Activated T-helper 1 cell treated with anti-CD3 and anti-CD28 coated beads, Interleukin-12 subunit alpha, Interleukin-12 subunit beta, Interleukin-2, Interleukin-4 antibody, amounts not matched to agents 30 ng/mL and 10 ng/mL and 1 ng/mL, durations not matched to agents 14 hours and 24 hours and 36 hours (primary cell): ENCODE results near the gene DGKD. TPM values are rescaled to one million over a fixed set of nuclear protein-coding genes. Genes with fewer than 3 reads are reported as not detected.

Source experiments
- DNase-seq: peaks from one replicate; pipeline ENCODE4 v3.0.0; 2021; ENCODE audit warnings: low spot score
- H3K27ac Mint-ChIP-seq: one replicate; pipeline ENCODE4 v1.8.0; 2021; ENCODE audit warnings: mild to moderate bottlenecking, mixed read lengths
- H3K27me3 Mint-ChIP-seq: one replicate; pipeline ENCODE4 v1.8.0; 2022; ENCODE audit warnings: mild to moderate bottlenecking, moderate library complexity, mixed read lengths; ENCODE audit not compliant: insufficient read depth
- H3K36me3 Mint-ChIP-seq: one replicate; pipeline ENCODE4 v1.8.0; 2021; ENCODE audit warnings: low read depth, mixed read lengths
- H3K4me1 Mint-ChIP-seq: one replicate; pipeline ENCODE4 v1.8.0; 2021; ENCODE audit warnings: low read depth, mixed read lengths
- H3K4me3 Mint-ChIP-seq: one replicate; pipeline ENCODE4 v1.8.0; 2021; ENCODE audit warnings: mild to moderate bottlenecking, moderate library complexity, mixed read lengths
- H3K9me3 Mint-ChIP-seq: one replicate; pipeline ENCODE4 v1.8.0; 2021; ENCODE audit warnings: mixed read lengths
- intact Hi-C: fragments of 100-400 bp; cut with micrococcal nuclease; formaldehyde crosslinking; loops from one replicate; pipeline ENCODE4 v1.15.1; 2024
- total RNA-seq: library from RNA; stranded (reverse); gene quantifications from 2 replicates; pipeline ENCODE4 v1.2.3, GENCODE V29; 2022

The DGKD gene
- total RNA-seq, 1 donor from 2014 or later, result 43.7 TPM

GRCh38 chr2:233414273-233414654 lies 60.0 kb downstream of the DGKD start:
- Mint-ChIP-seq H3K9me3 (peaks cover 28% of the 10 kb centered on the region), H3K27me3 (no peaks in the 10 kb centered on the region), H3K4me3 (no peak overlapping the region), H3K27ac (peak overlapping the region; percentile 1), H3K4me1 (peaks cover 74% of the 10 kb centered on the region), H3K36me3 (peaks cover 43% of the 10 kb centered on the region)
- no peak for DNase-seq
- intact Hi-C loops, result no loop called here

- intact Hi-C loops, result no loop called here
- DNase-seq, result peak; percentile 31
These were observed 60.7 kb downstream of the DGKD start for GRCh38 chr2:233414777-233415570.

GRCh38 chr2:233416199-233416598 lies 61.9 kb downstream of the DGKD start:
- Mint-ChIP-seq H3K27me3 (no peaks in the 10 kb centered on the region), H3K4me3 (no peak overlapping the region), H3K9me3 (peaks cover 21% of the 10 kb centered on the region), H3K36me3 (peaks cover 31% of the 10 kb centered on the region), H3K27ac (peak overlapping the region; percentile 22), H3K4me1 (peaks cover 75% of the 10 kb centered on the region)
- no peak for DNase-seq
- intact Hi-C loops, result no loop called here

More at GRCh38 chr2:233414777-233415570, 60.7 kb downstream of the DGKD start:
- Mint-ChIP-seq H3K27me3 (no peaks in the 10 kb centered on the region), H3K9me3 (peaks cover 28% of the 10 kb centered on the region), H3K4me3 (peak overlapping the region; percentile 76), H3K4me1 (peaks cover 74% of the 10 kb centered on the region), H3K36me3 (peaks cover 42% of the 10 kb centered on the region), H3K27ac (peak overlapping the region; percentile 85)

- Mint-ChIP-seq H3K4me1 (peaks cover 80% of the 10 kb centered on the region), H3K36me3 (peaks cover 29% of the 10 kb centered on the region), H3K27me3 (no peaks in the 10 kb centered on the region), H3K9me3 (peaks cover 16% of the 10 kb centered on the region), H3K27ac (no peak overlapping the region), H3K4me3 (no peak overlapping the region)
- no peak for DNase-seq
- intact Hi-C loops, result no loop called here
These were observed 62.4 kb downstream of the DGKD start for GRCh38 chr2:233416706-233417105.

- H3K27ac Mint-ChIP-seq, result no peak overlapping the region
- no peak for DNase-seq
- H3K27me3 Mint-ChIP-seq, result no peaks in the 10 kb centered on the region
- peaks cover 86% of the 10 kb centered on the region for H3K4me1 Mint-ChIP-seq
- no peak overlapping the region for H3K4me3 Mint-ChIP-seq
- peaks cover 11% of the 10 kb centered on the region for H3K9me3 Mint-ChIP-seq
- intact Hi-C loops, result no loop called here
- peaks cover 28% of the 10 kb centered on the region for H3K36me3 Mint-ChIP-seq
These were observed 63.0 kb downstream of the DGKD start for GRCh38 chr2:233417282-233417681.

GRCh38 chr2:233418052-233418760 lies 63.9 kb downstream of the DGKD start:
- Mint-ChIP-seq H3K27ac (no peak overlapping the region), H3K36me3 (peaks cover 27% of the 10 kb centered on the region), H3K27me3 (no peaks in the 10 kb centered on the region), H3K4me1 (peaks cover 91% of the 10 kb centered on the region), H3K9me3 (peaks cover 3% of the 10 kb centered on the region), H3K4me3 (peak overlapping the region; percentile 68)
- intact Hi-C loops, result no loop called here
- DNase-seq, result no peak

GRCh38 chr2:233418761-233419546 lies 64.7 kb downstream of the DGKD start:
- H3K27me3 Mint-ChIP-seq, result no peaks in the 10 kb centered on the region
- peak overlapping the region; percentile 68 for H3K4me3 Mint-ChIP-seq
- H3K9me3 Mint-ChIP-seq, result no peaks in the 10 kb centered on the region
- H3K4me1 Mint-ChIP-seq, result peaks cover 91% of the 10 kb centered on the region
- peak overlapping the region; percentile 70 for H3K27ac Mint-ChIP-seq
- peaks cover 29% of the 10 kb centered on the region for H3K36me3 Mint-ChIP-seq
- intact Hi-C loops, result no loop called here
- peak; percentile 38 for DNase-seq

- Mint-ChIP-seq H3K9me3 (no peaks in the 10 kb centered on the region), H3K36me3 (peaks cover 32% of the 10 kb centered on the region), H3K27me3 (no peaks in the 10 kb centered on the region), H3K27ac (peak overlapping the region; percentile 70), H3K4me3 (peak overlapping the region; percentile 68), H3K4me1 (peaks cover 89% of the 10 kb centered on the region)
- peak; percentile 62 for DNase-seq
- intact Hi-C loops, result no loop called here
These were observed 65.5 kb downstream of the DGKD start for GRCh38 chr2:233419602-233420391.

- Mint-ChIP-seq H3K4me1 (peaks cover 83% of the 10 kb centered on the region), H3K27ac (peak overlapping the region; percentile 20), H3K9me3 (peaks cover 10% of the 10 kb centered on the region), H3K4me3 (peak overlapping the region; percentile 56), H3K27me3 (no peaks in the 10 kb centered on the region), H3K36me3 (peaks cover 32% of the 10 kb centered on the region)
- intact Hi-C loops, result no loop called here
- no peak for DNase-seq
These were observed 67.0 kb downstream of the DGKD start for GRCh38 chr2:233421091-233421816.

- DNase-seq, result peak; percentile 68
- Mint-ChIP-seq H3K4me1 (peaks cover 86% of the 10 kb centered on the region), H3K4me3 (peak overlapping the region; percentile 56), H3K9me3 (peaks cover 18% of the 10 kb centered on the region), H3K36me3 (peaks cover 38% of the 10 kb centered on the region), H3K27ac (peak overlapping the region; percentile 79), H3K27me3 (no peaks in the 10 kb centered on the region)
- intact Hi-C loops, result no loop called here
These were observed 67.9 kb downstream of the DGKD start for GRCh38 chr2:233422050-233422639.

GRCh38 chr2:233422649-233423551 lies 68.6 kb downstream of the DGKD start:
- no peak overlapping the region for H3K4me3 Mint-ChIP-seq
- no peaks in the 10 kb centered on the region for H3K27me3 Mint-ChIP-seq
- peaks cover 18% of the 10 kb centered on the region for H3K9me3 Mint-ChIP-seq
- no peak overlapping the region for H3K27ac Mint-ChIP-seq
- intact Hi-C loops, result no loop called here
- peaks cover 80% of the 10 kb centered on the region for H3K4me1 Mint-ChIP-seq
- no peak for DNase-seq
- peaks cover 42% of the 10 kb centered on the region for H3K36me3 Mint-ChIP-seq
